T-helper 2 cell (primary cell): ENCODE data around the gene ARL6.
"Not testable (repeated sequence)": the region's sequence is repeated elsewhere in the genome, so short reads cannot be mapped to it uniquely, and the experiment has no call there.

Experiments
- DNase-seq, 5 experiments: peaks; one replicate each; pipeline versions ENCODE4 v3.0.0 to v3.0.0-alpha.2; 2012 to 2022

ARL6 gene

DNA sequence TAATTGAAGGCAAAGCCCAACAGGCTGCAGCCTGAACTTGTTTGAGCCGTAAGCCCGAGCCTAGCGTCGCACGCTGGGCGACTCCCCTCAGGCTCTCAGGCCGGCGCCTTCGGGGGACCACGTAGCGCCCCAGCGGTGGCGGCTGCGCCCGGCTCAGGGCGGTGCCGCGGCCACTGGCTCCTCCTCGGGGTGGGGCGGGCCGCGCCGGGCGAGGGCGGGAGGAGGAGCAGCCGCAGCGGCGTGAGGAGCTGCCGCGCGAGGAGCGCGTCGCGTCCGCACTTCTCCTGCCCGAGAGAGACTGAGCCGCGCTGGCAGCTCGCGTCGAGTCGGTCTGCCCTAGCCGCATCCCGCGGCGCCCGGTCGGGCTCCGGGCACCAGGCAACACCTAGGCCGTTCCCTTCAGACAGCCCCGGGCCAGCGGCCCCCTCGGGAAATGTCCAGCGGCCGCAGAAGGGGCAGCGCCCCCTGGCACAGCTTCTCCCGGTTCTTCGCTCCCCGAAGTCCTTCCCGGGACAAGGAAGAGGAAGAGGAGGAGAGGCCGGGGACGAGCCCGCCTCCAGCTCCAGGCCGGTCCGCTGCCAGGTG lies 57.3 kb downstream of the ARL6 start, which contains the start of gene CRYBG3:
Gene CRYBG3, plus strand, starts transcription at position 238 of the 585 bp plus-strand sequence. Its CDS starts 196 bp downstream, at position 434.
- DNase-seq: peak; percentile 66 to 95 (median 71)

GRCh38 chr3:97822359-97822775 lies 57.8 kb downstream of the ARL6 start:
- peak in 2 of 5 experiments; percentile 0 to 39 for DNase-seq

DNA sequence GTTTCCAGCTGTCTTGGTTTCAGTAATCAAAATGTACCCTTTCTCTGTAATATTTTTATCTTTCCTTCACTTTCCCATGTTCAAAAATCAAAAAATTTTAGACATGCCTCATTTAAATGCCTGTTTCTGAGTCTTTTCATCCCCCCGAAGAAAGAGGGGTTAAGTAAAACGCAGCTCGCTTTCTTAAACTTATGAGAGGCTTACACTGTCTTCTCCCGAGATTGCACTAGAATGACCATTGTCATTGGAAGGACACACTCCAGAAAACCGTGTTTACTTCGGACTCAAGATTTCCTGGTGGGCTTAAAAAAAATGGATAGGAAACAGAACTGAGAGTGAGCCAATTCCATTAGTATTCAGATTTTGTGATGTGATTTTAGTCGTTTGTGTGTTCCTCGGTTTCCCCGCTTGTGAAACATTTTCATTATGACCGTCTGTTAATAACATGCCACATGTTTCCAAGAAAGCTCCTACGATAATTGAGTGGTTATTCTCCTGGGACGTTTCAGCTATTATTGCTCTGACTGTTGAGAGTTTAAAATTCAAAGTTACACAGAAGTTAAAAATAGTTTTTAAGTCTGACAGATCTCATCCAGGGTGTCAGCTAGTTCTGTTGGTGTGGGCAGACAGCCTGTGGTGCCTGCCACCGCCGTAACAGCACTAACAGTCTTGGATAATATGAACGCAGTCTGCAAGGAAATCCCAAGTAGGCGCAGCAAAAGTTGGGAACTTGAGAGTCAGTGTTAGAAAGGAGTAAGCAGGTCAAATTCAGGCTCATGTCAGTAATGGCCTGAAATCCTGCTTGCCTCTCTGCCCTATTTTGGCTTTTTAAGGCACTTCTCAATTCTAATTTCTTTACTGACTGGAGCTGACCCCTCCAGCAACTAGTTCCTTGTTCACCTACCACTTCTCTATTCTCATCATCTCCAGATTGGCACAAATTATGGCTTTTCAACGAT lies 58.8 kb downstream of the ARL6 start:
- no peak for DNase-seq

GRCh38 chr3:97825101-97825500 lies 60.5 kb downstream of the ARL6 start:
- no peak for DNase-seq

GRCh38 chr3:97827741-97828471 lies 63.3 kb downstream of the ARL6 start:
- DNase-seq: no peak

DNA sequence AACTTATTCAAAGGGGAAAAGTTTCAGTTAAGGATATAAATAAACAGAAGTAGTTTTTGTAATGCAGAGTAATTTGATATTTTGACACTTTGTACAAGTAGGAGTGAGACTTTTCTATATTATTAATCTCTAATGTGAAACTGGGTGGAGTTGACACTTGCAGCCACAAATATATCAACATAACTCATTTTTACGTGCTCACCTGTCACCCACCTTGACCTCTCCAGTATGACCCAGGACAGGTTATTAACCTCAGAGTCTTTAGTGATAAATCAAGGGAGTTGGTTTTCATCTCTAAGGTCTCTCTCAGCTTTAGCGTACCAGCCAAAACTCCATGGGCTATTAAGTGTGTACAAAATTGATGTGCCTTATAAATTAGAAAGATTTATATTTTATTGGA lies 64.6 kb downstream of the ARL6 start:
- no peak for DNase-seq

GRCh38 chr3:97830638-97831037 lies 66.1 kb downstream of the ARL6 start:
- DNase-seq: no peak

DNA sequence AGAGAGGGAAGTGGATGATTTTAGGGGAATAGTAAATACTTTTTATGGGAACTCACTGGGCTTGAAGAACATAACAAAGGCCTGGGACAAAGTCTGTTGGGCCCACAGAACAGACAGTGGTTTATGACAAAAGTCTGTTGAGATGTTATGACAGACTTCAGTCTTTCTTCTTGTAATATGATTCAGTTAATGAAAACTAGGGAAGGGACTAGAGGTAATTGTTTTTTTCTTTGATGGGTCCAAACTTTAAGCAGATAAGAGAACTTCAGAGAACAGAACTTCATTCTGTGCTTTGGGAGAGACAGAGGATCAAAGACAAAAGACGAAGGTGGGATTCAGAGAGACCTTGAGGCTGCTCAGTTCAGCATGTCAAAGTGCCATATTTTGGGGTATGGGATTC lies 66.6 kb downstream of the ARL6 start:
- DNase-seq: no peak

DNA sequence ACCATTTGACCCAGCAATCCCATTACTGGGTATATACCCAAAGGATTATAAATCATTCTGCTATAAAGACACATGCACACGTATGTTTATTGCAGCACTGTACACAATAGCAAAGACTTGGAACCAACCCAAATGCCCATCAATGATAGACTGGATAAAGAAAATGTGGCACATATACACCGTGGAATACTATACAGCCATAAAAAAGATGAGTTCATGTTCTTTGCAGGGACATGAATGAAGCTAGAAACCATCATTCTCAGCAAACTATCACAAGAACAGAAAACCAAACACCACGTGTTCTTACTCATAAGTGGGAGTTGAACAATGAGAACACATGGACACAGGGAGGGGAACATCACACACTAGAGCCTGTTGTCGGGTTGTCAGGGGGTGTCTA lies 68.6 kb downstream of the ARL6 start:
- not testable (repeated sequence) for DNase-seq

- no peak for DNase-seq
Measured at GRCh38 chr3:97835761-97836160, 71.2 kb downstream of the ARL6 start.

- DNase-seq: no peak
Measured at GRCh38 chr3:97838393-97838792, 73.8 kb downstream of the ARL6 start.

GRCh38 chr3:97839944-97840343 lies 75.4 kb downstream of the ARL6 start:
- DNase-seq: no peak

DNA sequence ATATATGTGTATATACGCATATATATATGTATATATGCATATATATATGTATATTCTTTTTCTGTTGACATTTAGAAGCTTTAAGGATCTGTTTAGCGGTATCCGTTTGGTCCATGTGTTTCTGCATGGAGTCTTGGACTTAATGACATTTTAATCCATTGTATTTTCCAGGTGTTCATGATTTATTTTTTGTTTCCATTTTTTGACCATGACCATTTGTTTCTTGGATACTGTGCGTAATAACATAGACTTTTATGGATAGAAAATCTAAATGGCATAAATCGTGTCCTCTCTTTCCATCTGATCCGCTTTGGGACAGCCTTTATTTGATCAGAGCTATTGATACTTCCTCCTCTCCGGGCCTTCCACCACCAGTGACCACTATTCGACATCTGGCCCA lies 76.7 kb downstream of the ARL6 start:
- DNase-seq: no peak

DNA sequence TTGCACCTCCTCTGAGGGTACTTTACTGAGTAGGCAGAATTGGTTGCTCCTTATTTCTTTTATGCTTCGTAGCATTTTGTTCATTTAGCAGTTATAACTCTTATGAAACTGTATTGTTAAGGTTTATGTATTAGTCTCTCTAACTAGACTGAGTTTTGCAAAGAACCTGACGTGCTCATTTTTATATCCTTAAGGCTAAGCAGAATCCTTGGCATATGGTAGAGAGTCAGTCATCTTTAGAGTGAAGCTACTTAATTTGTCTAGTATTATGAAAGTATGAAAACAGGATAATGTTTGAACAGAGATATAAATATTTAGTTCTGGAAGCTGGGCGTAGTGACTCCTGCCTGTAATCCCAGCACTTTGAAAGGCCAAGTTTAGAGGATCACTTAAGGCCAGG lies 77.4 kb downstream of the ARL6 start:
- no peak for DNase-seq

GRCh38 chr3:97848779-97849178 lies 84.2 kb downstream of the ARL6 start:
- DNase-seq: no peak
